HG02678 (cell line): ENCODE measurements around the gene ACVR1B.
A peak's percentile ranks its signal among the peaks of the same experiment; 100 is the strongest.

ENCODE experiments used
- ATAC-seq: cut with Tn5 transposase; IDR thresholded peaks from one replicate; pipeline ENCODE4 v1.9.1; 2021; ENCODE audit warnings: mild to moderate bottlenecking, moderate library complexity; ENCODE audit not compliant: unreplicated experiment

Gene ACVR1B

GRCh38 chr12:51942501-51943000, 8.9 kb upstream of the ACVR1B start:
- no peak for ATAC-seq

- no peak for ATAC-seq
Observed at GRCh38 chr12:51943346-51943745, 8.2 kb upstream of the ACVR1B start.

GRCh38 chr12:51944608-51945233, 6.8 kb upstream of the ACVR1B start:
- ATAC-seq = no peak

GRCh38 chr12:51947246-51947996, 4.1 kb upstream of the ACVR1B start:
- no peak for ATAC-seq

- no peak for ATAC-seq
Observed at GRCh38 chr12:51948066-51948465, 3.4 kb upstream of the ACVR1B start.

GRCh38 chr12:51949342-51950030, 2.0 kb upstream of the ACVR1B start:
- no peak for ATAC-seq

- ATAC-seq = no peak
Observed at GRCh38 chr12:51950682-51951198, 759 bp upstream of the ACVR1B start.

- peak; percentile 1 for ATAC-seq
Observed at GRCh38 chr12:51951843-51952722, 584 bp downstream of the ACVR1B start.

GRCh38 chr12:51953089-51953488, 1.6 kb downstream of the ACVR1B start:
- ATAC-seq = no peak

- no peak for ATAC-seq
Observed at GRCh38 chr12:51953864-51954263, 2.4 kb downstream of the ACVR1B start.

GRCh38 chr12:51954561-51955361, 3.3 kb downstream of the ACVR1B start:
- no peak for ATAC-seq

- no peak for ATAC-seq
Observed at GRCh38 chr12:51955702-51956101, 4.2 kb downstream of the ACVR1B start.

GRCh38 chr12:51958542-51958941, 7.0 kb downstream of the ACVR1B start:
- ATAC-seq = no peak

- ATAC-seq = no peak
Observed at GRCh38 chr12:51959211-51959610, 7.7 kb downstream of the ACVR1B start.

- ATAC-seq = no peak
Observed at GRCh38 chr12:51959921-51960320, 8.4 kb downstream of the ACVR1B start.

- no peak for ATAC-seq
Observed at GRCh38 chr12:51960488-51960887, 9.0 kb downstream of the ACVR1B start.

GRCh38 chr12:51960890-51961289, 9.4 kb downstream of the ACVR1B start:
- no peak for ATAC-seq

GRCh38 chr12:51961834-51962233, 10.3 kb downstream of the ACVR1B start:
- no peak for ATAC-seq

- ATAC-seq = no peak
Observed at GRCh38 chr12:51962737-51963136, 11.2 kb downstream of the ACVR1B start.

GRCh38 chr12:51963477-51963876, 12.0 kb downstream of the ACVR1B start:
- ATAC-seq = no peak
